Measurements from ENCODE around the gene UNC5C.

Gene UNC5C

DNA sequence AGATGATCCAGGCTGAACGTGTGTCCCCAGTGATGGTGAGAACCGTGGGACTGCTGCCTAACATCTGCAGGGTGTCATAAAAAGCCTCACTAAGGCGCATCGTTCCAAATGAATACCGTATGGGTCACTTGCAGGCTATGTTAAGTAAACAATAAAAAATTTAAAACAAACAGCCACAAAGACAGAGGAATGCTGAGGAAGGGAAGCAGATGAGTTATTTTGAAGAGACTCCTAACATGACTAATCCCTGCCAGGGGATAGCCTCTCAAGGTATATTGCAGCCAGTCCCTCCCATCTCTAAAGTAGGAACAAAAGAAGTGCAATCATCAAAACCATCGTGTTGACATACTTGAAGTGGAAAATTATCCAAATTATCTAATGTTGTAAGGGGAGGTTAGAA is 83.8 kb downstream of the UNC5C start:
- DNase-seq (ENCODE audit: low spot score): peak; percentile 4

DNA sequence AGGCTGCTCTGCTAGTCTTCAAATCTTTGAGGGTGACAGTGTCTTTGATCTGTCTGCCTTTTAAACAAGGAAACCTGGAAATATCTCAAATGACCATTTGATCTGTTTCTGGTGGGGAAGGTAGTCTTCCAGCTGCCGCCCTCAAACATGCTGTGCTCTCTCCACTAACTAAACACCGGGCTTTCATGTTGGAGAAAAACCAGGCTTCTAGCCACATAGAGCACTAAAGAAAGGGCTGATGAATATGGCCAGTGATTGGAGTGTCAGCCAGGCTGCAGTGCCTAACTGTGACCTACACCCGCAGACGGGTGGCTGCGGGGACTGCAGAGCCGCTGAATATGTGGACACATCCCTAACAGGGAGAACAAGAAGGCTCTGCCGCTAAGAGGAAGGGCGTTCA is 85.9 kb downstream of the UNC5C start:
- no peak for DNase-seq (ENCODE audit: low spot score)

DNA sequence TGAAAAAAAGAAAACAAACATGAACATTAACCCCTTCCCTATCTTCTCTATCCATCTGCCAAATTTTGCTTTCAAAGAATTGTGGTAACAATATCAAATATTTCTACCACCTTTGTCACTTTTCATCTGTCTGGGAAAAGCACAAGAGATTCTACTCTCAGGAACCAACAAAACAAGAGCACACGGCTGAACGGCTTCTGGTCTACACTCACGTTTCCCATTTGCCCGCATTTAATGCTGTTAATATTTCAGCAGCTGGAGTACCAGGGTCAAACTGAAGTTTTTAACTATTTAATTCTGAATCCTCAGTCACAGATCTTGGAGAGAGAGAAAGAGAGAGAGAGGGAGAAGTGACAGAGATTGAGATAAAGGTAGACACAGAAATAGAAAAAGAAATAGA is 91.4 kb downstream of the UNC5C start:
- DNase-seq (ENCODE audit: low spot score): no peak

DNA sequence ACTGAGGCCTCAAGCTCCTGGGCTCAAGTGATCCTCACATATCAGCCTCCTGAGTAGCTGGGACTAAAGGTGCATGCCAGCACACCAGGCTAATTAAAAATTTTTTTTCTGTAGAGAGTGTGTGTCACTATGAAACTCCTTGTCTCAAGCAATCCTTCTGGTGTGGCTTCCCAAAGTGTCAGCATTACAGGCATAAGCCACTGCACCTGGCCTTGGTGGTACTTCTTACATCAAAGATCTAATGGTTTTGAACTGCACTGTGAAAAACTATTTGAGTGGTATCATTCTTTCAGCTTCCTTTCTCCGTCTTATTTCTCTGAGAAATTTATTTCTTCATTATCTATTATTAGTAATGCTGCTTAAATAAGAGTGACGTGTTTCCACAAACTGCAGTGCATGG is 98.5 kb downstream of the UNC5C start:
- no peak for DNase-seq (ENCODE audit: low spot score)

DNA sequence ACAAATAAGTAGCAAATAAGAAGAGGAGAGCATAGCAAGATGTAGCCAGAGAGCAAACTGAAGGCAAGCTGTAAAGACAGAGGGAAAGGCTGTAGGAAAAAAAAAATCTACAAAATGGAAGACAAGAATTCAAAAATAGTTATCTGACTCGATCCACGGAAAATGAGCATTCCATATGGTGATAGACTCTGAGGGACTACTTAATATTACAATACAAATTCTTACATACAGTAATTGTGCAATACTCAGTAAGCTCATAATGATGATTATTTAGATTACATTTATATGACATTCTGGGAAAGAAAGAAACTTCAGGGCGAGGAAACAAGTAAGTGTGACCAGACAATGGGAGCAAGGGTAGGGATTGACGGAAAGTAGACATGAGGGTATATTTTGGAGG is 102.6 kb downstream of the UNC5C start:
- DNase-seq (ENCODE audit: low spot score): no peak

DNA sequence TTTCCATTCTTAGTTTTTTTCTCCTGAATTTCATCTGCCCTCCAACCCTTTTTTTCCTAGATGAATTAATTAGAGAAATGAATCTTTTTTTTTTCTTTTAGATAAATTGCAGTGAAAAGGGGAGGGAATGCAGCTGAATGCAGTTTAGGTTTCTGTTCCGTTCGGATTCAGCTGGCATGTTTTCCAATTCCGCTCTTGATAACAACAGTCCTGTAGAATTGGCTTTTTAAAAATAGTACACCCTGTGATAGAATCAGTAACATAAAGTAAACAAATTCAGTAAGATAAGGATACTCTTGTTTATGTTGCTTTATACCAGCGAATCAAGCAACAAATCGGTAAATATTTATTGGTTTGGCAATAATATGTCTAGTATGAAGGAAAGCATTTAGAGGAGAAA is 103.5 kb downstream of the UNC5C start:
- no peak for DNase-seq (ENCODE audit: low spot score)

DNA sequence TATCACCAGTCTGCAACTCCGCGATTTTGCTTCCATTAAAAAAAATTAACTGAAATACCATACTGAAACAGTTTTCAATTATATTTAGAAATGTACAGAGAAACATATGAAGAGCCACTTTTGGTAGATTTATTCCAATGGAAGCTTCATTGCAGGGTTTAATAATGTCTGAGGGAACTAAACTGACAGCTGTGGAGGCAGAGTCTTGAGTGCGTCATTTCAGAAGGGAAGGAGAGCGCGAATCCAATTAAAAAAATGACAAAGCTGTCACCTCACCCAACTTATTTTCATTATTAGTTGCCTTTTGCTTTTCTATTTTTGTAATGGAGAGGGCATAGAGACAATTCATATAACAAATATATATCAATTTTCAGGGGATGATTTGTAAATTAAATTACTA is 104.0 kb downstream of the UNC5C start:
- DNase-seq (ENCODE audit: low spot score): no peak

DNA sequence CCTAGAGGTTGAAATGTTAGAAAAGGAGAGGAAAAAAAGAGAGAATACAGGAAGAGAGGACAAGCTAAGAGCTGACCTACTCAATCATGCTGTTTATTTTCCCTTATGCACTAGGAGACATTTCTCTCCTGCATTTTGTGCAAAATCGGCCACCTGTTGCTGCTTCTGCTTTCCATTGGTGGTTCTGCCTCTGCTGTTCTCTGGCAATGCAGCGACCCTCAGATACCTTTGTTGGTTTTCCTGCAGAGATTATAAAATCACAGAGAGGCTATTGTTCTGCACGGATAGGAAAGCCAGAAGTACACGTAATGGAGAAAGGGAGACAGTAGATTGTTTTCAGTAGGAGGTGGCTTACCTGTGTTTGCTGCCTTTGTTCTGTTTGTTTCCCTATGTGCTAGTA is 108.9 kb downstream of the UNC5C start:
- DNase-seq (ENCODE audit: low spot score): no peak

DNA sequence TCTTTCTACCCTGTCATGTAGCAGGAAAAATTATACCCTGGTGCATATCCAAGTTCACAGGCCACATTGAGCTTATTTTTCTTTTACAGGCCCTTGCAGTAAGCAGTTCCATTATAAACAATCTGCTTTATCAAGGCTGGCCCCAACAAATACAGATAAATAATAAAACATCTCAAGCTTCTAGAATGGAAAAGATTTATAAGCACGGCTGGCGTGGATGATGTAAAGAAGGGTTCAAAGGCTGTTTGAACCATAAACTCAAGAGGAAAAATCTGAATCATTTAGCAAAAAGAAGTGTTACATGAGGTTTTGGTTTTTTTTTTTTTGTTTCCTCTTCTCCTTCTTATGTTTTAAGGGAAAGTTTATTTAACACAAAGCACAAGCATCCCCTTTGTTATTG is 109.7 kb downstream of the UNC5C start:
- no peak for DNase-seq (ENCODE audit: low spot score)

DNA sequence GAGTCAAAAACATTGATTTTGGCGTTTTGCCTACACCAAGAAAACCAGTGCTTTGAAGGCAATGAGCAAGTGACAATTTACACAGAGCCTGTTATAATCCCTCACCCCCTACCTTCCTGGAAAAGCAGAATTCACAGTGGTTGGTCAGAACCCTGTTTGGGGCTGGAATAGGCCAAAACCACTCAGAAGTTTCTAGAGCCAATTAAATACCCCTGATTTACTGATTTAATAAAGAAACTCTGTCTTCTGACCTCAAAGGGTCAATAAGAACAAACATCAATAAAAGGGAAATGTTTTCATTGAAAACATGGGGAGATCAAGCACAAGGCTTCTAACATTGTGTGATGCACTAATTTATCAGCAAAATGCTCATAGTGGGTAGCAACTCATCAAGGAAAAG is 116.3 kb downstream of the UNC5C start:
- DNase-seq (ENCODE audit: low spot score): no peak

DNA sequence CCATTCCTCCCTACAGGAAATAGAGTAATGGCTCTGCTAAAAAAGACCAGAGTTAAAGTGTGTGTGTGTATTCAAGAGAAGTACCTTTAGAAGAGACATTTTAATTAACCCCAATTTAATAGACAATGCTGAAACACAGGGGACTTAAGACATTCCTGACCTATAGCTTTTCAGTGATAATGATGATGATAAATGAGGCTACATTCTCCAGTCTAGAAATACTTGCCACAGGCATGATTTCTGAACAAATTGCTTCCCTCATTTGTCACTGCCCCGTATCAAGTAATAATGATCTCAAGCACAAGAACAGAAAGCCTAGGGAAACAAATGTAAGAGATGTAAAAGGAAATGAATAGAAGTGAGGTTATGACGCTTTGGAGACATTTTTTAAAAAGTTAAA is 117.1 kb downstream of the UNC5C start:
- no peak for DNase-seq (ENCODE audit: low spot score)

DNA sequence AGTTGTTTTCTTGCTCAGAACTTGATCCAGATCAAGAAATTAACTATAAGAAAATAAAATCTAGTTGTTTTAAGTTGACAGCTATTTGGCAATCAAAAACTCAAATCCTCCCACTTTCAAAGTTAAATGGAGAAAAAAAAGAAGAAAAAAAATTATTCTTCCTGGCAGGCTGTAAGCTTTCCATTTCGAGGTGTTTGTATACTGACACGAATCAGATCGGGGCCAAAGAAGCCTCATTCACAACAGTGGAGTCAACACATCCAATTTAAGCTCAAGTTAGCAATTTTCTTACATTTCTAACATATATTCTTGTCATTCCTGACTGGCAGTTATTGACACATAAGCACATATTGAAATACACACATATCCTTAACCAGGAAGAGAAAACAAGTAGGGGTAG is 119.4 kb downstream of the UNC5C start:
- DNase-seq (ENCODE audit: low spot score): no peak

DNA sequence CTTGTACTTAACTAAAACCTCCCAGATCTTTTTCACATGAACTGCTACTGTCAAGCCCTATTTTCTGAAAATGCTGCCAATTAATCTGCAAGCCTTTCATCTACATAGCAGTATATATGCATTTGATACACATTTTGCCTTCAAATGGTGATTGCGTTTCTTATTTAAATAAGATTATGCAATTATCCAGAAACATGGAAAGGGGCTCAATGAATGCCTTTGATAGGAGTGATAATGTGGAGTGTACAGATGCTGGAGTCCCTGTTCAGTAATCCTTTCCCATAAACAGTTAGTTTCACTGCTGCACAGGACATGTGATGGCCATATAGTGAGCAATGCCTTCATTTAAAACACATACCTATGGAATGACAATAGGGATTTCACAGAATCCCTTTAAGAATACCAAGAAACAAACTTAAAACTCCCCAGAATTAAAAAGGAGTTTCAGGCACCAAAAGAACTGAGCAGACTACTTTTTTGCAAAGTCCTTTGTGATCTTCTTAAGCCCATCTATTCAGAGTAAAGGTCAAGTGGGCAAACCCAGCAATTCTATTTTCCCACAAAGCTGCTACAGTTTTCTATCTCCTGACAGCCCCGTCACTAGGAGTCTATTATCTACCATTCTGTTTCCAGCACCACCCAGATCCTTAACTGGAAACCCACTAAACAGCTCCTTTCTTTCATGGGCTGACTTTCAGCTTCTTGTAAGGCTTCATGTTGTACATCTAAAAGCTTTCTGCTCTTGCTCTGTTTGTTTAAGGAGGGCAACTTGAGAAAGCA is 120.3 kb downstream of the UNC5C start:
- no peak for DNase-seq (ENCODE audit: low spot score)

DNA sequence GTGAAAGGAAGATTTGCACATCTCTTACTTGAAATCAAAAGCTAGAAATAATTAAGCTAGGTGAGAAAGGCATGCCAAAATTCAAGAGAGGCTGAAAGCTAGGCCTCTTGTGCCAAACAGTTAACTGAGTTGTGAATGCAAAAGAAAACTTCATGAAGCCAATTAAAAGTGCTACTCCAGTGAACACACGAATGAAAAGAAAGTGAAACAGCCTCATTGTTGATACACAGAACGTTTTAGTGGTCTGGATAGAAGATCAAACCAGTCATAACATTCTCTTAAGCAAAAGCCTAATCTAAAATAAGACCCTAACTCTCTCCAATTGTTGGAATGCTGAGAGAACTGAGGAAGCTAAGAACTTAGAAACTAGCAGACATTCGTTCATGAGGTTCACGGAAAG is 122.3 kb downstream of the UNC5C start:
- DNase-seq (ENCODE audit: low spot score): no peak

DNA sequence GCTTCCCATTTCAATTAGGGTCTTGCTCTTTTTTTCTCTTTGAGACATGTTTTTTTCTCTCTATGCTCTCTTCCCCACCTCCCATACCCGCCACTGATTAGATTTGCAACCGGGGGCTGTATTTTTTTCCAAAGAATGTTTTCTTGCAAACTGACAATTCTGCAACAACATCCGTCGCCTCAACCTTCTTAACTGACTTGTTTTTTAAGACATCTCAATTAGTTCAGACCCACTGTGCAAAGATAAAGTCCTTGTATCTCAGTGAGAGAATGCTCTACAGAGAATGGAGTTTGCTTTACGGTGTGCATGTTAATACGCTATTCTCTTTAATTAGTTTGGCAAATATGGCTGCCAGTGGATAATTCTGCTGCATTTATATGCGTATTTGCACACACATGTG is 126.3 kb downstream of the UNC5C start:
- DNase-seq (ENCODE audit: low spot score): no peak

DNA sequence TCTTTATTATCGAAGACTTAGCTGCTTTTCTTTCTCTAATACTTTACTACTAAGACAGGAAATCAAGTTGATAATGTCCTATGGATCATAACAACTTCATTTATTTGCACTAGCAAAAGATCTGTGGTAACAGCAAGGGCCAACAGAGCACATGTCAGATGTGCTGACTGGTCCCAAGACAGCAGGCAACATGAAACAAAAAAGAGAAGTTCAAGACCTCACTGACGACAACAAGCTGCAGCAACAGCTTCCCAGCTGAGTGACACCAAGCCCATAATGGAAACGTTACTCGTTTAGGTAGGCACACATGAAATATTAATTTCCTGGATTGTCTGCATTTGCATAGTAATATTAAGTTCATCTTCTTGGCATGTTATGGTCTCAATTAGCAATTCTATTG is 126.9 kb downstream of the UNC5C start:
- no peak for DNase-seq (ENCODE audit: low spot score)

DNA sequence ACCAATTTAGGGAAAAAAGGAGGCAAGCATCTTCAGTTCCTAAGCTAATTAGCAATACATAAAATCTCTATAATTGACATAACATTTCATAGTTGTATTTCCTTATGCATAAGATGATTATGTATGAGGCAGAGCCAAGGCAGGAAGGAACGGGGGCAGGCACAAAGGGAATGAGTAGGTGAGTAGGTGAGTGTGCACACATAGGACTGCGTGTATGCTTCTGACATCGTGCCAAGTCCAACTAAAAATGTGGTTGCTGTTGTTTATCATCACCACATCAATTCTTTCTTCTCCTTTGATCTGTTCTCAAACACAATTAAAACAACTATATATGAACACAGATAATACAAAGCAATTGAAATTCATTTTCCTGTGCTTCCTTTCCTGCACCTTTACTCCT is 131.2 kb downstream of the UNC5C start:
- DNase-seq (ENCODE audit: low spot score): no peak

DNA sequence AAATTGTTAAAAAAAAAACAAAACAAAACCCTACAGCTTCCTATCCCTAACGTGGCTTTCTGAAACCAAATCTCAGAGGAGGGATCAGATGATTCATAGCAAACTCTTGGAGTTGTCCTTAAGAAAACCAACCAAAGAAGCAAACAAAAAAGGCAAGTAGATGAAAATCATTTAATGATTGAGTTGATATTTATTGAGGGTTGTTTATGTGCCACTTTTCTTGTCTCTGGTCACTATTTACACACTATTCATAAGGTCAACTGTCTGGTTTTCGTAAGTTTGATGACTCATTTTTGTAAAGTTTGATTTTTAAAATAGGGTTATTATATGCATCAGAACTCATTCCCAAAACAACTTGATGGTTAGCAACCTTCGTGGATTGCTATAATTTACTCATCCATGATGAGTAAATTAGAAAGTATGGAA is 133.4 kb downstream of the UNC5C start:
- DNase-seq (ENCODE audit: low spot score): peak; percentile 17

DNA sequence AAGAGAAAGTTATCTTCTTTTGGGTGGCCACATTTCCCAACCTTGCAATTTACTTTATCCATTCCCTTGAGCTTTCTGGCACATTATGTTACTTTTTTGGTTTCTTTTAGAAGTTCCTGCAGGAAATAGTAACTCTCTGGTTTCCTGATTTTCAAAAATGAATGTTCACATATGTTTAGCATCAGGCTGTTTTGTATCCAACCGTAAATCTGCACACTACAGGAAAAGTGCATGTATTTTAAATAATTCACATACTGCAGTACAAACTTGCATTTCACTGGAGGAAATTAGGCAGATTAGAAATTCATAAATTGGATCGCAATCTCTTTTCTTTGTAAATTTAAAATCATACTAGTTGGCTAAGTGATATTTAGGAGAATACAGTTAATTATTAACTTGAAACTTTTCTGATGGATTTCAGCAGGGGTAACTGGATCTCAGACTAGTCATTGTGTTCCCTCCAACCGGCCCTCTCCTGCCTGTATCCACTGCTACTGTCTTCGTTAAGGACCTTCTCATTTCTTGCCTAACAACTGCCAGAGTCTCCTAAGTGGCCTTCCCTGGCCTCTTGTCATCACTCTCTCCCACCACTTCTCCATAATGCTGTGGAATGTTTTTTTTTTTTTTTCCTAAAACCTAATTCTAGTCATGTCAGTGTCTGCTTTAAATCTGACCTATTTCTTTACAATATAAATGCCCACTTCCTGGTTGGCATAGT is 137.2 kb downstream of the UNC5C start:
- no peak for DNase-seq (ENCODE audit: low spot score)

DNA sequence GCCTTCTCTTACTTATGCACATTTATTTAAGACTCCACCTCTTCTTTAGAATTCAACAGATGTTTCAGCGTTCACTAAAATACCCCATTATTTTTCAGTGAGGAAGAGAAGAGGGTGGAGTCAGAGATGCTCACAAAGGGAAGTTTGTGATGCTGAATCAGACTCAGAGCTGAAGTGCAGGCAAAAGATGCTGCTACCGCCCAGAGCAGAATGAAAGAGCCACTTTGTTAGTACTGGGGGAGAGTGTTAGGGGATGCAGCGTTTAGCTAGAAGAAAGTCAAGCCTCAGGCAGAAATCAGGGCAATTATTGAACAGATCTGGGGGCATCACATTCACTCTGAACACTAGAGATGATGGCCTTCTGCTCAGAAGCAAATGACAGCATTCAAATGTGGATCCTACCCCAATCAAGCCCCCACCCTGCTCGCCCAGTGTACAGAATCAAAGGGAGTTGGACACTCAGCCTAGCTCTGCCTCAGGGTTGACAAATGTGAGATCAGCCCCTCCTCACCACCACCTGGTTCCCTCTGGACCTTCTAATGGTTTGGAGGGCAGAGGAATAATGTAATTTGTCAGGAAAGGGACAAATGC is 138.3 kb downstream of the UNC5C start:
- DNase-seq (ENCODE audit: low spot score): no peak

DNA sequence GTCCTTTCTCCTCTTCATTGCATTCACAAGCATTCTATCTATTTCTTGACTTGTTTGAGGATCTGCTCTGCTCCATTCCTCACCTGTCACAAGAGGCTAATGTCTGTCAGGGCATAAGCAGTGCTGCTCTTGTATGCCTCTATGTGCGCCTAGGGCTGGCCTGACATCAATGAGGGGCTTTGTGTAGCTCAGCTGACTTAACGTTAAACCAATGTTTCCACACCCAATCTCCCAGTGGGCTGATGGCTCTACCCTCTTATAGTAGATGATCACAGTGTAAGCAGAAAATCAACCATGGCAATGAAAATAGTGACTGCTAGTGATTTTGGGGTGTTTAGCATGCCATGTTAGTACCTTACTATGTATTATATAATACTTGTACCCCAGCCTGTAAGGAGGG is 139.0 kb downstream of the UNC5C start:
- DNase-seq (ENCODE audit: low spot score): no peak

DNA sequence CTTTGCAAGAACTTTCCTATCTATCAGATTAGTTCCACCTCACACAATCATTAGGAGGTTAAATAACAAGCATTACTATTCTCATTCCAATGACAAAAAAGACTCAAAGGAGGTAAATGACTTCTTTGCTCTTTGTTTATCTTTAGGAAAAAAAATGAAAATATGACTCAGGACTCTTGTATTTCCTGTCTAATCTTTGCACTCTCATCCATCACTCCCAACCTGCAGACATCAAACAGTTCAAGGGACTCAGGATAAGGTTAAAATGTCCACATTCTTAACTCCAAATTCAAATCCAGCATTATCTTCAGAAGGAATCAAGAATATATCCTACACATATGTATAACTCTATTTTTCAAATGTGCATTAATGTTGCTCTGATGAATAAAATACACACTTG is 139.6 kb downstream of the UNC5C start:
- DNase-seq (ENCODE audit: low spot score): no peak

DNA sequence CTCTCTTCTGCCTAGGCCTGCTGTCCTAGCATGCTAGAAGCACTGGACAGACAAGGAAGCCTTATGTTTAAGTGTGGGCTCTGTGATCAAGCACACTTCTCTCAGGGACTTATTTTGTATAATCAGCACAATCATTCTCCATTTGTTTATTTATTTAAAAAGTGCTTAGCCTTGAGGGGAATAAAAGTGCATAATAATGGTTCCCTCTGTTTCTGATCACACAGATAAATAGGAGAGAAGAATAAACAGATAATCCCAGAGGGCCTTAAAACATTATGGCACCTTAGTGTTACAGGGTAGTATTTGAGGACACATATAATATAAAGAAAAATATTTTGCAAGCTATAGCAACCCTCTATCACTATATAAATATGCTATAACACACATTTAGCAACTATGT is 146.5 kb downstream of the UNC5C start:
- DNase-seq (ENCODE audit: low spot score): no peak

DNA sequence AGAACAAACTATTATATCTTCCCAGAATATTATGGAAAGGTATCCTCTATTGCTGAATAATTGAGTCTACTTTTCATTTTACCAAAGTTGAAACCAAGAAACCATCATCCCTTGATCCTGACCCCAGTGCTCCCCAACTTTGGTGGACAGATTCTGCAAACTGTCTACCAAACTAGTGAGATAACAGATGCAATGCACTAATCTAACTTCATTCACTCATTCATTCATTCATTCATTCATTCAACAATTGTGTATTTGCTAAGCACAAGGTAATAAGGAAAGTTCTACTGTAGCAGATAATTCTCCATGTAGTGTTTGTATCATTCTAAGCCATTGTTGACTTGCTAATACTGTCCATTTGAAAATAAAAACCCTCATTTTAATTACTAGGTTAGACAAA is 150.6 kb downstream of the UNC5C start:
- DNase-seq (ENCODE audit: low spot score): no peak

Data from hepatic stellate cell (primary cell).